GM12872 (cell line): ENCODE results near the gene KCNH3.
"Not testable (repeated sequence)": the region's sequence is repeated elsewhere in the genome, so short reads cannot be mapped to it uniquely, and the experiment has no call there.

Experiments
- TF ChIP-seq, protein P1 (sequence below): IDR thresholded peaks from 3 replicates; pipeline ENCODE4 v1.5.1; 2011; ENCODE audit warnings: low read depth, mild to moderate bottlenecking, low read length, moderate library complexity; ENCODE audit not compliant: insufficient read depth

The KCNH3 gene

DNA sequence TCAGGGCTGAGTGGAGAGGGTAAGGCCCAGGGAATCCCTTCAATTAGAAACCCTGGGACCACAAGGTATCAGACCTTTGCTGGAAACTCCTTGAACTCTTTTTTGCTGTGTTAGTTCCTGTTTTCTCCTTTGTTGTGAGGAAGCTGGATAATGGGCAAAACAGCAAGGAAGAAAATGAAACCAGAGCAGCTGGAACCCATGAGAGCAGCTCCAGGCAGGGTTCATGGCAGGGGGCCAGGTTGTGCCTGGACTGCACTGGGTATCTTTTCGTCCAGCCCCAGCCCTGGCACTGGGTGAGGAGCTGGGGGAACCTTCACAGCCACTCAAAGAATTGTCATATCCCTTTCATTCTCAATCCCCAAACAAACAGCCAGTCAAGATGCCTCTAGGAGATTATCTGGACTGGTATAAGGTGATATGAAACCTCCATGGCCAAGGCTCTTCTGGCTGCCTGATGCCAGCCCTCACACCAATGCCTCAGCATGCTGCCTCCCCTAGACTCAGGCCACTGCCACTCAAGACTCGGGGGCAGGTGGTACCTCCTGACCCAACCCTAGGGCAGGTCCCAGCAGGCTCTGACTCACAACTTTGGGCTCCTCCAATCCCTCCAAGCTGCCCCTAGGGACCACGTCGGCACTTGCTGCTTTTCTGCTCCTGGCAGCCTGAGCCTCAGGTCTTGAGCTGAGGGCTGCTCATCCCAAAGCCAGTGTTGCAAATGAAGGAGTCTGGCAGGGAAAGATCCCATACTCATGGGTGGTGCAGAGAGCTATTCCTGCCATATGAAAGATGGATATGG lies 50.1 kb downstream of the KCNH3 start:
- TF ChIP-seq, protein P1, sequence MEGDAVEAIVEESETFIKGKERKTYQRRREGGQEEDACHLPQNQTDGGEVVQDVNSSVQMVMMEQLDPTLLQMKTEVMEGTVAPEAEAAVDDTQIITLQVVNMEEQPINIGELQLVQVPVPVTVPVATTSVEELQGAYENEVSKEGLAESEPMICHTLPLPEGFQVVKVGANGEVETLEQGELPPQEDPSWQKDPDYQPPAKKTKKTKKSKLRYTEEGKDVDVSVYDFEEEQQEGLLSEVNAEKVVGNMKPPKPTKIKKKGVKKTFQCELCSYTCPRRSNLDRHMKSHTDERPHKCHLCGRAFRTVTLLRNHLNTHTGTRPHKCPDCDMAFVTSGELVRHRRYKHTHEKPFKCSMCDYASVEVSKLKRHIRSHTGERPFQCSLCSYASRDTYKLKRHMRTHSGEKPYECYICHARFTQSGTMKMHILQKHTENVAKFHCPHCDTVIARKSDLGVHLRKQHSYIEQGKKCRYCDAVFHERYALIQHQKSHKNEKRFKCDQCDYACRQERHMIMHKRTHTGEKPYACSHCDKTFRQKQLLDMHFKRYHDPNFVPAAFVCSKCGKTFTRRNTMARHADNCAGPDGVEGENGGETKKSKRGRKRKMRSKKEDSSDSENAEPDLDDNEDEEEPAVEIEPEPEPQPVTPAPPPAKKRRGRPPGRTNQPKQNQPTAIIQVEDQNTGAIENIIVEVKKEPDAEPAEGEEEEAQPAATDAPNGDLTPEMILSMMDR, result no peak

DNA sequence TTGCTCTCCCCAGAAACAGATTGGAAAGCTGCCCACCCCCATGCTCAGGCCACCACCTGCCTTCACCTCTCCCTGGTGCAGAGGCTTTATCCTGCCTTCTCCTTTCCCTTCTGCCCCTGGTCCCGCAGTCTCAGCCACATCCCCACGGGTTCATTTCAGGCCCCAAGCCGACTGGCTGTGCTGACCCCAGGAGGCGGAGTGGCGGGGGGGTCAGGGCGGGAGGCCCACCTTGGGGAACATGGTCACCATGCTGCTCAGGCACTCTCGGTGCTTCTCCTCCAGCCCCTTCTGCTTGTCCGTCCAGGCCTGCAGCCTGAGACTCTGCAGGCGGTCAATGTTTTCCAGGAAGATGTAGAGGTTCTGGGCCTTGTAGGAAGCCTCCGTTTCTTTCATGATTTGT lies 59.7 kb downstream of the KCNH3 start:
- TF ChIP-seq, protein P1, result no peak

DNA sequence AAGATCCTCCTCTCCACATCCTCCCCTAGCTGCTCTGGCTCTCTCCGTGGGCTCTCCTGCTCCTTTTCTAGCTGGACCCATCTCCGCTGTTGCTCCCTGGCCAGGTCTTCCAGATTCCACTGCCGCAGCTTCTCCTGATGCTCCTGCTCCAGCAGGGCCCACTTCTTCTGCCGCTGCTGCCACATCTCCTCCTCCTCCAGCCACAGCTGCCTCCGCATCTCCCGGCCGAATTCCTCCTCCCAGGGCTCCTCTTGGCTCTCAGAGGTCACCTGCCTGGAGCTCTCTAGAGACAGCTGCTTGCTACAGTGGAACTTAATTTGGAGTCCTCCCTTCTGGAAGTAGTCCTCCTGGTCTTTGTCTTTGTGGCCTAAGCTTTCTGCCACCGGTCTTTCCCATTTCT lies 61.1 kb downstream of the KCNH3 start:
- TF ChIP-seq, protein P1, result no peak

DNA sequence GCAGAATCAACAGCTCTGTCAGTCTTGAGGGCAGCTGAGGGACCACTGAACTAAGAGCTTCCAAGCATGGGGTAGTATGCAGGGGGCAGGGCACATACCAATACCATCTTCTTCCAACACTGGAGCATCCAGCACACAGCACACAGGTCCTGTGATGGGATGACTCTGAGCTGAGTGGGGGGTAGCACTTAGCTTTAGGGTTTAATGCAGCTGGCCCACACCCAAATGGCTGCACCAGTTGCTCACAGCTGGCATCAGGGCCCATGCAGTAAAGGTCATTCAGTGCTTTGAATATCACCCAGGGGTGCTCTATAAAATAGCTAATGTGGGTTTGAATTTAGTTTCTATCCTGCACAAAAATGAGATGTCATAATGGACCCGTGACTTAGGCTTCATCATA lies 64.9 kb downstream of the KCNH3 start:
- TF ChIP-seq, protein P1, result no peak

DNA sequence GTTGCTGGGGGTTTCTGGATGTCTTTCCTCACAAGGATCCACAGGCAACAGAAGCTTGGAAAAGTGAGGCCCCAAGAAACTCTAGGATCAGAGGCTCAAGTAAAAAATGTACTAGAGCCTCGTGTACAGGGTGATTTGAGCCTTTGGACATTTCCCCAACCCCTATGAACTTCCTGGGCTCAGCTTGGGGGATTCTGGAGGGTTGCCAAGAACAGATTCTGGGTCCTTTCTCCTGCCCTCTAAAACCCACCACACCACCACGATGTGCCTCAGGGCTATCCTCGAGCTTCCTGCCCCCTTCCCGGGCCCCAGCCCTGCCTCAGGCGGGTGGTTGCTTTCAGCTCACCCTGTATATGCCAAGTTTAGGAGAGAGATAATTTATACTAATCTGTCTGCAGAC lies 66.0 kb downstream of the KCNH3 start:
- TF ChIP-seq, protein P1, result no peak

DNA sequence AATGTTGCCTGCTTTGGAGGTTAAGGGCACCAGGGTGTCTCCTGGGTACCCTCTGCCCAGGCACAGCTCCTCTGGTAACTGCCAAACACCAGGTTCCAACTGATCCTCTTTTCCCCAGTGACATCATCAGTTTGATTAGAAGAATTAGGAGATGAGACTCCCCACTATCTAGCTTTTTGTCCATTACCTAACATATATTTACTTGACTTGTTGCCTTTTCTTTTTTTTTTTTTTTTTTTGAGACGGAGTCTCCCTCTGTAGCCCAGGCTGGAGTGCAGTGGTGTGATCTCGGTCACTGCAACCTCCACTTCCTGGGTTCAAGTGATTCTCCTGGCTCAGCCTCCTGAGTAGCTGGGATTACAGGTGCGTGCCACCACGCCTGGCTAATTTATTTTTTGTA lies 66.7 kb downstream of the KCNH3 start, which contains the start of gene FAM186B:
Gene FAM186B (minus strand): TSS at position 101 of the 400 bp plus-strand sequence. CDS start 162 bp downstream, outside the sequence.
- TF ChIP-seq, protein P1, result not testable (repeated sequence)
